BE2C (cell line): ENCODE data around the gene JSRP1.

ENCODE experiments used
- DNase-seq: peaks from one replicate; pipeline ENCODE4 v3.0.0-alpha.2; 2020
- H3K27me3 ChIP-seq: fragments of 250-450 bp; sonication (Bioruptor Pico); 2 replicates; pipeline ENCODE4 v1.5.1; 2020; ENCODE audit warnings: mild to moderate bottlenecking
- H3K36me3 ChIP-seq: fragments of 250-450 bp; sonication (Bioruptor Pico); 2 replicates; pipeline ENCODE4 v1.5.1; 2020; ENCODE audit warnings: mild to moderate bottlenecking
- H3K4me1 ChIP-seq: fragments of 250-450 bp; sonication (Bioruptor Pico); 2 replicates; pipeline ENCODE4 v1.5.1; 2020
- H3K4me3 ChIP-seq: 2 replicates; pipeline ENCODE4 v1.5.1; 2011; ENCODE audit warnings: low read depth, low read length
- H3K9me3 ChIP-seq: fragments of 250-450 bp; sonication (Bioruptor Pico); 2 replicates; pipeline ENCODE4 v1.5.1; 2020
- CTCF ChIP-seq: IDR thresholded peaks from 2 replicates; pipeline ENCODE4 v1.5.1; 2012; ENCODE audit warnings: mild to moderate bottlenecking, low read depth, low read length

The JSRP1 gene

DNA sequence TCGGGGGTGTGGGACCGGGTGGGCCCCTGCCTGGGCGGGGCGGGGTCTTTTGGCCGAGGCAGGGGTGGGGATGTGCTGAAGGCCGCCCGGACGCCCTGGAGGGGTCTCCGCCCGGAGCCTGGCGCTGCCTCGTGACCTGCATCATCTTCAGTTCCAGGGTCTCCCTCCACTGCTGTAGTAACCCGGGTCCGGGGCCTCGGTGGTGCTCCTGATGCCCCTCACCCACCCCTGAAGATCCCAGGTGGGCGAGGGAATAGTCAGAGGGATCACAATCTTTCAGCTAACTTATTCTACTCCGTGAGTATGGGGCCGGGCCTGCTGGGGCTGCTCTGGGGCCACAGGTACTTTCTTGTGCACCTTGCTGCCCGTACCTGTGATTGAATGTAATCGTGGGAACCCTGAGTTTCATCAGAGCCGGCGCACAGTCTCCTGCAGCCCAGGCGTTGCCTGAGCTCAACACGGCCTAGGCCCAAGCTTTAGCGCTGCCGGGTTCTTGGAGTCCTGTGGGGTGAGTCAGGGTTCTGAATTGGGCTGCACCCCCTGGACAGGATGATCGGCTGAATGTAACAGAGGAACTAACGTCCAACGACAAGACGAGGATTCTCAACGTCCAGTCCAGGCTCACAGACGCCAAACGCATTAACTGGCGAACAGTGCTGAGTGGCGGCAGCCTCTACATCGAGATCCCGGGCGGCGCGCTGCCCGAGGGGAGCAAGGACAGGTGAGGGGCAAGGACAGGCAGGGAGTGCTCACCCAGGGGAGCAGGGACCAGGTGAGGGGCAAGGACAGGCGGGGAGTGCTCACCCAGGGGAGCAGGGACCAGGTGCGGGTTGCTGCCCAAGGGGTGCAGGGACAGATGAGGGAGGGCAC, 15.3 kb upstream of the JSRP1 start:
- no peak for TF ChIP-seq CTCF
- peak; percentile 46 for DNase-seq
- Histone ChIP-seq H3K36me3 (peaks cover 39% of the 10 kb centered on the region), H3K27me3 (no peaks in the 10 kb centered on the region), H3K4me3 (peak overlapping the region; percentile 97), H3K4me1 (peaks cover 15% of the 10 kb centered on the region), H3K9me3 (no peaks in the 10 kb centered on the region)

- TF ChIP-seq CTCF: no peak
- H3K9me3 ChIP-seq: no peaks in the 10 kb centered on the region
- no peaks in the 10 kb centered on the region for H3K27me3 ChIP-seq
- peak overlapping the region; percentile 97 for H3K4me3 ChIP-seq
- peak; percentile 78 for DNase-seq
- H3K4me1 ChIP-seq: peaks cover 18% of the 10 kb centered on the region
- peaks cover 39% of the 10 kb centered on the region for H3K36me3 ChIP-seq
Measured at GRCh38 chr19:2270423-2271233, 14.4 kb upstream of the JSRP1 start.

- TF ChIP-seq CTCF: no peak
- peaks cover 35% of the 10 kb centered on the region for H3K36me3 ChIP-seq
- peaks cover 18% of the 10 kb centered on the region for H3K4me1 ChIP-seq
- H3K27me3 ChIP-seq: no peaks in the 10 kb centered on the region
- H3K4me3 ChIP-seq: peak overlapping the region; percentile 97
- peak; percentile 42 for DNase-seq
- H3K9me3 ChIP-seq: no peaks in the 10 kb centered on the region
Measured at GRCh38 chr19:2270157-2270422, 13.9 kb upstream of the JSRP1 start.

DNA sequence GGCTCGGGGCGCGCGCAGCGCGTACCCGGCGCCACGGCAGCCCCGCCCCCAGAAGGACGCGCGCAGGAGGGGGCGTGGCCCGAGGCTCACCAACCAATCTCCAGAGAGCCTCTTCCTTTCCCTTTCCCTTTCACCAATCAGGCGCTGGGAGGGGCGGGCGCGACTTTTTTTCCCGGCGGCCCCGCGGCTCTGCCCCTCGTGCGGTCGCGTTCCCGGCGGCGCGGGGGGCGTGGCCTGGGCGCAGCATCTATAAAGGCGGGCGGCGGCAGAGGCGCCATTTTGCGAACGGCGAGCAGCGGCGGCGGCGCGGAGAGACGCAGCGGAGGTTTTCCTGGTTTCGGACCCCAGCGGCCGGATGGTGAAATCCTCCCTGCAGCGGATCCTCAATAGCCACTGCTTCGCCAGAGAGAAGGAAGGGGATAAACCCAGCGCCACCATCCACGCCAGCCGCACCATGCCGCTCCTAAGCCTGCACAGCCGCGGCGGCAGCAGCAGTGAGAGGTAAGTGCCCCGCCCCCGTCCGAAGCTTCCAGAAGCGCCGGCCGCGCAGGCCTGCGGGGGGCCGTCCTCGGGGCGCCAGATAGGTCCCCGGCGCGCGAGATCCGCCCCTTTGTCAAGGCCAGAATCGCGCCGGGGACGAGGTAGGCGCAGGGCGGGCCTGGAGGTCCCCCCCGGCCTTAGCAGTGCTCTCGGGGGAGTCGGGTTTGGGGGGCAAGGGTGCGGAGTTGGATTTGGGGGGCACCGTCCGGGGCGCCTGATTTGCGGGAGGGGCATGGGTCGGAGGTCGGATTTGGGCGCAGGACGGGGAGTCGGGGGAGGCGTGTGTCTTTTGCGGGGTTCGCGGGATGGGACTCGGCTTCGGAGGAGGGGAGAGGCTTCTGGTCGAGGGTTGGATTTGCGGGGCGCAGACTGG, 13.3 kb upstream of the JSRP1 start:
- TF ChIP-seq CTCF: peak; percentile 12; the same call in 1 of the 2 replicates
- no peaks in the 10 kb centered on the region for H3K9me3 ChIP-seq
- H3K27me3 ChIP-seq: no peaks in the 10 kb centered on the region
- H3K4me1 ChIP-seq: peaks cover 18% of the 10 kb centered on the region
- peak overlapping the region; percentile 97 for H3K4me3 ChIP-seq
- H3K36me3 ChIP-seq: peaks cover 35% of the 10 kb centered on the region
- DNase-seq: peak; percentile 98

DNA sequence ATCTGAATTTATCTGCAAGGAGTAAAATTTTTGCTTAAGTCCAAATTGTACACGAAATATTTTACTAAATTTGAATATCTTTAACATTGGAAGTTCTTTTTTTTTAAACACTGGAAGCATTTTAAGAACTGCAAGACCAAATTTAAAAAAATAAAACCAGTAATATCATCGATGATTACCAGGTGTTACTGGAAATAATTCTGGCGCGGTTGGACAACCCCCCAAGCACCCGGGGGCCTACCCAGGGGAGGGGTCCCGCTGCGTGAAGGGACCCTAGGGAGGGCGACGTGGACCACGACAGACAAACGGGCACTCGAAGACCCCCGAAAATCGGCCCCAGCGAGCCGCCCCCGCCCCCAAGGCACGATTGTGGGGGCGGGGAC, 12.6 kb upstream of the JSRP1 start:
- Histone ChIP-seq H3K4me3 (peak overlapping the region; percentile 82), H3K4me1 (peaks cover 18% of the 10 kb centered on the region), H3K27me3 (no peaks in the 10 kb centered on the region), H3K36me3 (peaks cover 31% of the 10 kb centered on the region), H3K9me3 (no peaks in the 10 kb centered on the region)
- TF ChIP-seq CTCF: no peak
- no peak for DNase-seq
